ENCODE results near the gene NOTCH1. TPM values are rescaled to one million over a fixed set of nuclear protein-coding genes. Genes with fewer than 3 reads are reported as not detected.

NOTCH1 gene
- total RNA-seq, 2 experiments from 2014 or later = 17.6 to 17.9 TPM

- H2AFZ ChIP-seq (ENCODE audit: low read length) = no peak overlapping the region
- H3K4me1 ChIP-seq (ENCODE audit: insufficient read depth, low read length, poor library complexity, severe bottlenecking) = no peaks in the 10 kb centered on the region
- H3K4me3 ChIP-seq (ENCODE audit: low read depth, low read length, poor library complexity, severe bottlenecking) = no peak overlapping the region
- BruUV-seq (replicated peaks) = no TSS peak
- H4K20me1 ChIP-seq (ENCODE audit: insufficient read depth, low read length) = no peaks in the 10 kb centered on the region
- intact Hi-C loops (cut with micrococcal nuclease; ENCODE audit: unreplicated experiment) = no loop called here
- H3K4me2 ChIP-seq (ENCODE audit: low read length) = no peak overlapping the region
- no peak for DNase-seq (ENCODE audit: low spot score)
- no peaks in the 10 kb centered on the region for H3K9me3 ChIP-seq (ENCODE audit: low read length)
- POLR2A ChIA-PET = no interaction called here
- CTCF ChIA-PET (ENCODE audit: unreplicated experiment) = no interaction called here
- H3K9me2 ChIP-seq (ENCODE audit: insufficient read depth, low read length) = no peaks in the 10 kb centered on the region
- H3K27ac ChIP-seq (ENCODE audit: low read depth, low read length, poor library complexity, severe bottlenecking) = no peak overlapping the region
- H3K79me2 ChIP-seq (ENCODE audit: insufficient read depth, low read depth, low read length) = no peaks in the 10 kb centered on the region
- TF ChIP-seq EZH2phosphoT487 (IDR thresholded peaks at IDR 0.05; ENCODE audit: borderline replicate concordance, low read depth, low read length) = no peak
- no peak for TF ChIP-seq CTCF (conservative IDR thresholded peaks at IDR 0.05; ENCODE audit: low read length)
- peaks cover 52% of the 10 kb centered on the region for H3K36me3 ChIP-seq (ENCODE audit: insufficient read depth, low read length)
Observed at GRCh38 chr9:136499935-136500910, 45.6 kb downstream of the NOTCH1 start.

GRCh38 chr9:136499071-136499934 is 46.5 kb downstream of the NOTCH1 start:
- H3K4me2 ChIP-seq (ENCODE audit: low read length) = no peak overlapping the region
- no peaks in the 10 kb centered on the region for H3K9me2 ChIP-seq (ENCODE audit: insufficient read depth, low read length)
- no peak for DNase-seq (ENCODE audit: low spot score)
- H3K36me3 ChIP-seq (ENCODE audit: insufficient read depth, low read length) = peaks cover 43% of the 10 kb centered on the region
- H3K4me1 ChIP-seq (ENCODE audit: insufficient read depth, low read length, poor library complexity, severe bottlenecking) = no peaks in the 10 kb centered on the region
- intact Hi-C loops (cut with micrococcal nuclease; ENCODE audit: unreplicated experiment) = no loop called here
- no peaks in the 10 kb centered on the region for H4K20me1 ChIP-seq (ENCODE audit: insufficient read depth, low read length)
- no peak for TF ChIP-seq CTCF (conservative IDR thresholded peaks at IDR 0.05; ENCODE audit: low read length)
- no peak for TF ChIP-seq EZH2phosphoT487 (IDR thresholded peaks at IDR 0.05; ENCODE audit: borderline replicate concordance, low read depth, low read length)
- no peak overlapping the region for H3K4me3 ChIP-seq (ENCODE audit: low read depth, low read length, poor library complexity, severe bottlenecking)
- H2AFZ ChIP-seq (ENCODE audit: low read length) = no peak overlapping the region
- no peaks in the 10 kb centered on the region for H3K9me3 ChIP-seq (ENCODE audit: low read length)
- H3K79me2 ChIP-seq (ENCODE audit: insufficient read depth, low read depth, low read length) = no peaks in the 10 kb centered on the region
- CTCF ChIA-PET (ENCODE audit: unreplicated experiment) = no interaction called here
- no peak overlapping the region for H3K27ac ChIP-seq (ENCODE audit: low read depth, low read length, poor library complexity, severe bottlenecking)
- BruUV-seq (replicated peaks) = no TSS peak
- POLR2A ChIA-PET = no interaction called here
